Hepatocyte (in vitro differentiated cells): ENCODE results near the gene ASB14. TPM values are rescaled to one million over a fixed set of nuclear protein-coding genes. Genes with fewer than 3 reads are reported as not detected.

ENCODE experiments used
- DNase-seq: peaks from one replicate; pipeline ENCODE4 v3.0.0-alpha.2; 2016; ENCODE audit warnings: low spot score
- H2AFZ ChIP-seq: fragments of 200-600 bp; sonication (generic); 2 replicates; pipeline ENCODE4 v1.6.0; 2016; ENCODE audit warnings: antibody characterized with exemption, mild to moderate bottlenecking
- H3K27ac ChIP-seq: fragments of 200-600 bp; sonication (generic); 2 replicates; pipeline ENCODE4 v1.5.1; 2016; ENCODE audit warnings: mild to moderate bottlenecking
- H3K27me3 ChIP-seq: fragments of 200-600 bp; sonication (generic); 2 replicates; pipeline ENCODE4 v1.6.1; 2016
- H3K36me3 ChIP-seq: fragments of 200-600 bp; sonication (generic); replicated peaks from 2 replicates; pipeline ENCODE4 v1.5.1; 2016; ENCODE audit warnings: low read depth; ENCODE audit not compliant: insufficient read depth
- H3K4me1 ChIP-seq: fragments of 200-600 bp; sonication (generic); 2 replicates; pipeline ENCODE4 v1.5.1; 2016; ENCODE audit warnings: mild to moderate bottlenecking, moderate library complexity; ENCODE audit not compliant: insufficient read depth
- H3K4me2 ChIP-seq: fragments of 200-600 bp; sonication (generic); 2 replicates; pipeline ENCODE4 v1.6.0; 2016
- H3K4me3 ChIP-seq: fragments of 200-600 bp; sonication (generic); 2 replicates; pipeline ENCODE4 v1.5.1; 2016; ENCODE audit warnings: mild to moderate bottlenecking
- H3K79me2 ChIP-seq: fragments of 200-600 bp; sonication (generic); 2 replicates; pipeline ENCODE4 v1.6.0; 2017; ENCODE audit warnings: mild to moderate bottlenecking
- H3K9me2 ChIP-seq: fragments of 200-600 bp; sonication (generic); replicated peaks from 2 replicates; pipeline ENCODE4 v1.6.0; 2017; ENCODE audit warnings: mild to moderate bottlenecking; ENCODE audit not compliant: insufficient read depth
- H3K9me3 ChIP-seq: fragments of 200-600 bp; sonication (generic); 2 replicates; pipeline ENCODE4 v1.5.1; 2016; ENCODE audit warnings: low read depth, mild to moderate bottlenecking
- H4K20me1 ChIP-seq: fragments of 200-600 bp; sonication (generic); 2 replicates; pipeline ENCODE4 v1.6.0; 2016; ENCODE audit warnings: mild to moderate bottlenecking; ENCODE audit not compliant: insufficient read depth, poor library complexity, severe bottlenecking
- EZH2 ChIP-seq: fragments of 200-600 bp; sonication (generic); IDR thresholded peaks from 2 replicates; pipeline ENCODE4 v1.6.1; 2016; ENCODE audit warnings: antibody characterized with exemption, mild to moderate bottlenecking, borderline replicate concordance
- EZH2phosphoT487 ChIP-seq: fragments of 200-600 bp; sonication (generic); IDR thresholded peaks from one replicate; pipeline ENCODE4 v1.6.1; 2018; ENCODE audit warnings: antibody characterized with exemption, mild to moderate bottlenecking, low read depth, moderate library complexity; ENCODE audit not compliant: unreplicated experiment, severe bottlenecking
- WGBS: methylation state at CpG from one replicate; pipeline ENCODE4 v1.1.6; 2016; ENCODE audit warnings: low lambda C conversion rate; ENCODE audit errors: missing lambda C conversion rate; 5-methylcytosine and 5-hydroxymethylcytosine counted together
- polyA plus RNA-seq: library from polyadenylated mRNA; unstranded; fragments of >200 nt; fragmentation: Nextera tagmentation; extraction: Ambion mirVana; gene quantifications from 2 replicates; pipeline ENCODE4 v1.2.1, GENCODE V29; 2016
- total RNA-seq: library from RNA; depleted of rRNA; stranded (reverse); fragments of >200 nt; gene quantifications from 2 replicates; pipeline ENCODE4 v1.2.3, GENCODE V29; 2014
- TF ChIP-seq, protein P1 (sequence below): fragments of 200-600 bp; sonication (generic); IDR thresholded peaks from 2 replicates; pipeline ENCODE4 v1.5.1; 2016; ENCODE audit warnings: antibody characterized with exemption, mild to moderate bottlenecking; ENCODE audit not compliant: poor library complexity

Gene ASB14
- total and polyA plus RNA-seq, 2 experiments from 2014 or later, result 0.10 TPM; not detected in 1

GRCh38 chr3:57261119-57261518 is 31.4 kb downstream of the ASB14 start:
- Histone ChIP-seq H3K9me2 (no peaks in the 10 kb centered on the region), H3K79me2 (peaks cover 5% of the 10 kb centered on the region), H3K4me1 (no peaks in the 10 kb centered on the region), H3K27ac (no peak overlapping the region), H3K4me2 (no peak overlapping the region), H4K20me1 (no peaks in the 10 kb centered on the region), H3K36me3 (peaks cover 11% of the 10 kb centered on the region), H3K9me3 (no peaks in the 10 kb centered on the region), H3K4me3 (no peak overlapping the region), H3K27me3 (no peaks in the 10 kb centered on the region), H2AFZ (no peak overlapping the region)
- TF ChIP-seq EZH2phosphoT487 (no peak), EZH2 (no peak)
- TF ChIP-seq, protein P1, sequence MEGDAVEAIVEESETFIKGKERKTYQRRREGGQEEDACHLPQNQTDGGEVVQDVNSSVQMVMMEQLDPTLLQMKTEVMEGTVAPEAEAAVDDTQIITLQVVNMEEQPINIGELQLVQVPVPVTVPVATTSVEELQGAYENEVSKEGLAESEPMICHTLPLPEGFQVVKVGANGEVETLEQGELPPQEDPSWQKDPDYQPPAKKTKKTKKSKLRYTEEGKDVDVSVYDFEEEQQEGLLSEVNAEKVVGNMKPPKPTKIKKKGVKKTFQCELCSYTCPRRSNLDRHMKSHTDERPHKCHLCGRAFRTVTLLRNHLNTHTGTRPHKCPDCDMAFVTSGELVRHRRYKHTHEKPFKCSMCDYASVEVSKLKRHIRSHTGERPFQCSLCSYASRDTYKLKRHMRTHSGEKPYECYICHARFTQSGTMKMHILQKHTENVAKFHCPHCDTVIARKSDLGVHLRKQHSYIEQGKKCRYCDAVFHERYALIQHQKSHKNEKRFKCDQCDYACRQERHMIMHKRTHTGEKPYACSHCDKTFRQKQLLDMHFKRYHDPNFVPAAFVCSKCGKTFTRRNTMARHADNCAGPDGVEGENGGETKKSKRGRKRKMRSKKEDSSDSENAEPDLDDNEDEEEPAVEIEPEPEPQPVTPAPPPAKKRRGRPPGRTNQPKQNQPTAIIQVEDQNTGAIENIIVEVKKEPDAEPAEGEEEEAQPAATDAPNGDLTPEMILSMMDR, result no peak
- 92% methylated on average over 4 of the region's 4 CpGs for WGBS
- DNase-seq, result no peak

DNA sequence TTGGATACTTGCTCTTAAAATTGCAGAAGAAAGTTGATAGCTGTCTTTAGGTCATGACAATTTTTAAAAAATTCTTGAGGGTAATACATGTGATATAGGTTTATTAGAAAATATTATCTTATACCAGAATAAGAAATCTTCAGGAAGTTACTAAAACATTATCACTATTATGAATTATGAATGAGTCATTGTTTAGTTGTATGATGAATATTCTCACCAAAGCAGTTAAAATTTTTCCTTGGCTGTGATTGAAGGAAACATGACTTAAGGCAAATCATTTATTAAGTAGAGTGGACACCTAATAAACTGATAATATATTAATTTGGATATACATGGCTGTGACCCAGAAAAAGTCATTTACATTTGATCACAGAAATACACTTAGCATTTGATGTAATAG is 34.8 kb downstream of the ASB14 start:
- TF ChIP-seq EZH2phosphoT487, result no peak
- TF ChIP-seq, protein P1, result no peak
- no peak for TF ChIP-seq EZH2
- no peaks in the 10 kb centered on the region for H3K4me1 ChIP-seq
- H3K27me3 ChIP-seq, result no peaks in the 10 kb centered on the region
- no peaks in the 10 kb centered on the region for H4K20me1 ChIP-seq
- no peak for DNase-seq
- no peaks in the 10 kb centered on the region for H3K79me2 ChIP-seq
- H3K27ac ChIP-seq, result no peak overlapping the region
- no peak overlapping the region for H3K4me3 ChIP-seq
- H3K9me2 ChIP-seq, result no peaks in the 10 kb centered on the region
- H3K4me2 ChIP-seq, result no peak overlapping the region
- H2AFZ ChIP-seq, result no peak overlapping the region
- H3K36me3 ChIP-seq, result no peaks in the 10 kb centered on the region
- H3K9me3 ChIP-seq, result no peaks in the 10 kb centered on the region

DNA sequence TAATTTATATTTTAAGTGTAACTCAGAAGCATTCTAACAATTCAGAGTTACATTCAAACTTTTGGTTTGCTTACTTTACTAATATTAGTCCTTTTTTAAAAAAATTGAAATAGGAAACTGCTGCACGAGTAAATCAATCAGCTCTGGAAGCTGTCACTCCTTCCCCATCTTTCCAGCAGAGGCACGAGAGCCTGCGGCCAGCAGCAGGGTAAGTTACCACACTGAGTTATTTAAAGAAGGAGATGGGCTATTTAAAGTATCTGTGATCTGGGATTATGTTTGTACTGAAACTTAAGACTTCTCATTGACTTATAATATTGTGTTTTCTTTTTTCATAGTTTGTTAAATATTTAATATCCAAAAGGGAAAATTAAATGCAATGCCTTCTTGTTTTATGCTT is 35.6 kb downstream of the ASB14 start:
- no peak for DNase-seq
- H3K36me3 ChIP-seq, result no peaks in the 10 kb centered on the region
- H4K20me1 ChIP-seq, result peaks cover 3% of the 10 kb centered on the region
- WGBS, result 85% methylated on average over 3 of the region's 3 CpGs
- no peak overlapping the region for H2AFZ ChIP-seq
- H3K4me2 ChIP-seq, result no peak overlapping the region
- no peaks in the 10 kb centered on the region for H3K4me1 ChIP-seq
- H3K79me2 ChIP-seq, result no peaks in the 10 kb centered on the region
- H3K27ac ChIP-seq, result no peak overlapping the region
- no peak overlapping the region for H3K4me3 ChIP-seq
- no peaks in the 10 kb centered on the region for H3K9me3 ChIP-seq
- H3K27me3 ChIP-seq, result no peaks in the 10 kb centered on the region
- H3K9me2 ChIP-seq, result no peaks in the 10 kb centered on the region
- TF ChIP-seq EZH2 (no peak), EZH2phosphoT487 (no peak)
- TF ChIP-seq, protein P1, result no peak

GRCh38 chr3:57252404-57252803 is 40.1 kb downstream of the ASB14 start:
- Histone ChIP-seq H4K20me1 (peaks cover 5% of the 10 kb centered on the region), H3K79me2 (no peaks in the 10 kb centered on the region), H3K4me1 (no peaks in the 10 kb centered on the region), H3K9me3 (no peaks in the 10 kb centered on the region), H3K4me3 (no peak overlapping the region), H3K27ac (no peak overlapping the region), H3K9me2 (no peaks in the 10 kb centered on the region), H3K36me3 (no peaks in the 10 kb centered on the region), H3K4me2 (no peak overlapping the region), H3K27me3 (no peaks in the 10 kb centered on the region), H2AFZ (no peak overlapping the region)
- WGBS, result 91% methylated on average over 1 of the region's 1 CpG
- no peak for DNase-seq
- TF ChIP-seq EZH2phosphoT487 (no peak), EZH2 (no peak)
- TF ChIP-seq, protein P1, result no peak
